HG03457 (cell line): Measurements from ENCODE around the gene ARHGEF18.
"Not testable (repeated sequence)": the region's sequence is repeated elsewhere in the genome, so short reads cannot be mapped to it uniquely, and the experiment has no call there.

Experiments
- ATAC-seq: cut with Tn5 transposase; IDR thresholded peaks from one replicate; pipeline ENCODE4 v1.9.1; 2021; ENCODE audit warnings: moderate number of reproducible peaks; ENCODE audit not compliant: unreplicated experiment

The ARHGEF18 gene

DNA sequence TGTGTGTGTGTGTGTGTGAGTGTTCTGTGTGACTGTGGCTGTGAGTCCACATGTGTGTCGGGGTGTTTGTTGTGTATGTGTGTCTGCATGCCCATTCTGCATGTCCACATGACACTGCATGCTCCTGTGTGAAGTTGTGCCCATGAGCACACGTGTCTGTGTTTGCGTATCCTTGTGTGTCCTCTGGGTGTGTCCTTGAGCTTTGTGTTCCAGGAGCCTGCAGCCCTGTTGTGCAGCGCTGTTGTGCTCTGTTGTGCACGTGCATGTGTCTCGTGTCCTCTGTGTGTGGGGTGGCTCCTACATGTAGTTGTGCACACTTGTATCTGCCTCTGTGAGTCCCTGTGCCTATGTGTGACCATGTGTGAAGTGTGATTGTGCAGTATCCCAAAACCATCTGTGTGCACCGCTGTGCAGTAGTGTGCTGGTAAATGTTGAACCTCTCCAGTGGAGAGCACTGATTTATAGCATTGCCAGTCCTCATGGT lies 2.2 kb upstream of the ARHGEF18 start:
- no peak for ATAC-seq

DNA sequence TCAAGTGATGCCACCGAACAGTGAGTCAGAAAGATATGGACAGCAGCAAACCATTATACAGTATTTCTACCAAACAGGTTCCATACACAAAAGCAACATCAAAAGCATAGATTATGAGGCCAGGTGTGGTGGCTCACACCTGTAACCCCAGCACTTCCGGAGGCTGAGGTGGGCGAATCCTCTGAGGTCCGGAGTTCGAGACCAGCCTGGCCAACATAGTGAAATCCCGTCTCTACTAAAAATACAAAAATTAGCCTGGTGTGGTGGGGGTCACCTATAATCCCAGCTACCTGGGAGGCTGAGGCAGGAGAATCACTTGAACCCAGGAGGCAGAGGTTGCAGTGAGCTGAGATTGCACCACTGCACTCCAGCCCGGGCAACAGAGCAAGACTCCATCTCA lies 1.7 kb upstream of the ARHGEF18 start:
- ATAC-seq = not testable (repeated sequence)

DNA sequence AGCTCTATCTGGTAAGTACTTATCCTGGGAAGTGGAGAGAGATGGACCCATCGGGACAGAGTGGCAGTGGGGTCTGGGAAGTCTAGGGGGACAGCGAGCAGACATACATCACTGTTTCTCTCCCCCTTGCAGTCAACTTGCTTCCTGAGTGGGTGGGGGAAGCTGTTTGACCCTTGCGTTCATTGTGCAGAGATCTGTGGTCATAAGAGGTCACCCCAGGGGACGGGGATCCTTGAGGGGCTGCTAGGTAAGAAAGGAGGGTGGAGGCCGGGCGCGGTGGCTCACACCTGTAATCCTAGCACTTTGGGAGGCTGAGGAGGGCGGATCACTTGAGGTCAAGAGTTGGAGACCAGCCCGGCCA lies 474 bp downstream of the ARHGEF18 start:
- no peak for ATAC-seq

DNA sequence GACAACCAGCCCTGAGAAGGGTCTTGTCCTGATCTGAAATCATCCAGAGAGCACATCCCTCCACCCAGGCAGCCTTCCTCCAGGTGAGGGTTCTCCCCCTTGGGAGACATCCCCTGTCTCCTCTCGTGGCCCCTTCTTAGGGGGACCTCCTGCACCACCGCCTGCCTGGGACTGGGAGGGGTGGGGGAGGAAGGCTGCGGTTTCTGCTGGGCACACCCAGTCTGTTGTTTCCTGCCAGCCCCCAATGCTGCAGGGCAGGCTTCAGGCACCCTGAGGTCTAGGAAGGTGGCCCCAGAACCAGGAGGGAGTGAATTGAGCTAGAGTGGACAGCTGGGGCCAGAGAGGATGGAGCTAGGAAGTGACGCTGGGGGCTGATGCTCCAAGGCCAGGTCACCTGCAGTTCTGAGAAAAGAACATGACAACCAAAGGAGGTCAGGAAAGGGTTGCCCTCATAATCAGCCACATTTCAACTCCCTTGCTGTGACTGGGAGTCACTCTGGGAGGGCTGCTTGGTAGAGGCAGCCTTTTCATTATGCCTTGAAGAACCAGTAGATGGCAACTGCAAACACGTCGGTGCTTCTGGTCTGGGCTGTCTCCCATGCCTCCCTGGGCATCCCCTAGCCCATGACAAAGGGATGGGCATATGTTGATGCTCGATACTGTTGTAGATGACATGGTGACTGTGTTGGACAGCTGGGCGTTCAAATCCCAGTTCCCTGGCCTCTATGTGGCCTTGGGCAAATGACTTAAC lies 1.4 kb downstream of the ARHGEF18 start:
- no peak for ATAC-seq

DNA sequence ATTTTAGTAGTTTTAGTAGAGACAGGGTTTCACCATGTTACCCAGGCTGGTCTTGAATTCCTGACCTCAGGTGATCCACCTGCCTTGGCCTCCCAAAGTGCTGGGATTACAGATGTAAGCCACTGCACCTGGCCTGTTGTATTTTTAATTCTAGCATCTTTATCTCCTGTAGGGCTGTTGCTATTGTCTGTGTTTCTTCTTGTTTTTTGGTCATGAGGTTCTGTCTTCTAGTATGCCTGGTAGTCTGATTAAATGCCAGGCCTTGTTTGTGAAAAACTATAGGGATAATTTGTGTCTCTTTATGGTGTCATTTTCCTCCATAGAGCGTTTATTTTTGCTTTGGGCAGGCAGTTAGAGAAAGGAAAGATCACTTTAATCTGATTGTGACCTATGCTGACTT lies 3.1 kb downstream of the ARHGEF18 start:
- no peak for ATAC-seq

DNA sequence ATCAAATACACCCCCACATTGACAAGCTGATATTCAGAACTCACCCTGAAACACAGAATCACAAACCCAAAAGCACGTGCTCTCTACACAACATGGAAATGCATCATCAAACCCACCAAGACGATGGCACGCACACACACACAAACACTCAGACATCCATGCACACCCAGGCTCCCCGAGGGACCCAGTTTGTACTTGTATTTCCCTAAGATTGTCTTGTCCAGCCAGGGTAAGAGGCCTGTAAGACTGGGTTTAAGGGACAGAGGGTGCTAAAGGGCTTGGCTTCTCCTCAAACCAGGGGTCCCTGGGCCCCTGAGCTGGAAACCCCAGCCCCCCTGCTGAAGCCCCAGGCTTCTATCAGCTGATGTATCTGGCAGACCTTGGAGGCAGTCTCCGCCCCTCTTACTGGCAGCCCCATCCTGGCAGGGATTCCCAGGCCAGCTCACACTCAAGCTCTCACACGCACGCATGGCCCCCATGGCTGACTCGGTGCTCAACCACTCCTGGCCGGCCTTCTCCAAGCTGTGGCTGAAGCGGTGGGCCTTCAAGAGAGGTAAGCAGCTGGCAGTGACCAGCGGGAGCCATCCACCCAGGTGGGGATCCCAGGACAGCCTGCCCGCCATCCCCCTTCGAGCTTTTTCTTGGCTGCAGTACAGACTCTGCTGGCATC lies 6.5 kb downstream of the ARHGEF18 start:
- ATAC-seq = no peak

DNA sequence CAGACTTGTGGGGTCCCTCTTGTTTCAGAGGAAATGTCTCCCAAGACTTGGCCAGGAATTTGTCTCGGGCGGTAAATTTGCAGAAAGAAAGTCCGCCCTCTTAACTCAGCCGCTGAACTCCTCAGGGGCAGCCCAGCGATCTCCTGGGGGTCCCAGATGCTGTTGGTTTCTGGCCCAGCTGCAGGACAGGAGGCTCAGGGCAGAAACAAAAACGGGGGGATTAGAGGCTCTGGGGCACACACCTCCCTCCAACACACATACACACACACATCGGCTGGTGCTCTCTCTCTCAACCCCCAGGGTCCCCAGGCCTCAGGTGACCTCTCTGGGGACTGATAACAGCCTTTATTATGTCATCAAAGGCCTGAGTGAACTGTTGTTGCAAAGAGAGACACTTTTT lies 7.1 kb downstream of the ARHGEF18 start:
- ATAC-seq = no peak

DNA sequence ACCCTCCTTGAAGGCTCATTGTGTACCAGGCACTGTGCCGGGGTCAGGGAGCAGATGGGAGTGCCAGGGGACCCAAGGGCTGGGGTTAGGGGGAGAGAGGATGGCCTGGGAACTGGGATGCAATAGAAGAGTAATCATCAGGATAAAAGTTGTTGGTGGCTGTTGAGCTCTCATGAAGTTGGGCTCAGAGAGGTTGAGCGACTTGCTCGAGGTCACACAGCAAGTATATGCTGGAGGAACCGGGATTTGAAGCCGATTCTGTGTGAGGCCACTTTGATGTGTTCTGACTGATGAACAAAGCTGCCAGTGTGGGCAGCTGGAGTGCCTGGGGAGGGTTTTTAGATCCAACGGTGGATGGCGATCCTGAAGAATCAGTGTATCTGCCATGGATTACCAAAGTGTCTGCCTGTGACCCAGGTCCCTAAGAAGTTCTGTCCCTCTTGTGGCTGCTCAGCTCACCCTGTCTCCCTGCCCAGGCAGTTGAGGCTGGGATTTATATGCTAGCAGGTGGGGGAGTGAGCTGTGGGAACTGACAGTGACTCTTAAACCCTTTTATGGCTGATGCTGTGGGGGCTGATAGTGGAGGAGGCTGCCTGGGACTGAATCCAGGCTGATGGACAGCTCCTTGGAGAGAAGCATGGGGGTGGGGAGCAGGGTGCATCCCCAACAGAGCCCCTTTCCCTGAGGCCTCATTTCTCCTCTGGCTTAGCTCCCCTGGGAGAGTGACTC lies 8.3 kb downstream of the ARHGEF18 start:
- no peak for ATAC-seq

DNA sequence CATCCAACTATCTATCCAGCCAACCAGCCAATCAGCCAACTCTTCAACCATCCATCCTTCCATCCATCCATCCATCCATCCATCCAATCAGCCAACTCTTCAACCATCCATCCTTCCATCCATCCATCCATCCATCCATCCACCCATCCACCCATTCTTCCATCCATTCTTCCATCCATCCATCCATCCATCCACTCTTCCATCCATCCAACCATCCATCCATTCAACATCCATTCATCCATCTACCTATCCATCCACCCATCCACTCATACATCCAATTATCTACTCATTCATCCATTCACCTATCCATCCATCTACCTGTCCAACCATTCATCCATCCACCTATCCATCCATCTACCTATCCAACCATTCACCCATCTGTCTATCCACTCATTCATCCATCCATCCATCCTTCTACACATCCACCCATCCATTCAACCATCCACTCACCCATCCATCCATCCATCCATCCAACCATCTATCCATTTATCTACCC lies 9.4 kb downstream of the ARHGEF18 start:
- no peak for ATAC-seq

DNA sequence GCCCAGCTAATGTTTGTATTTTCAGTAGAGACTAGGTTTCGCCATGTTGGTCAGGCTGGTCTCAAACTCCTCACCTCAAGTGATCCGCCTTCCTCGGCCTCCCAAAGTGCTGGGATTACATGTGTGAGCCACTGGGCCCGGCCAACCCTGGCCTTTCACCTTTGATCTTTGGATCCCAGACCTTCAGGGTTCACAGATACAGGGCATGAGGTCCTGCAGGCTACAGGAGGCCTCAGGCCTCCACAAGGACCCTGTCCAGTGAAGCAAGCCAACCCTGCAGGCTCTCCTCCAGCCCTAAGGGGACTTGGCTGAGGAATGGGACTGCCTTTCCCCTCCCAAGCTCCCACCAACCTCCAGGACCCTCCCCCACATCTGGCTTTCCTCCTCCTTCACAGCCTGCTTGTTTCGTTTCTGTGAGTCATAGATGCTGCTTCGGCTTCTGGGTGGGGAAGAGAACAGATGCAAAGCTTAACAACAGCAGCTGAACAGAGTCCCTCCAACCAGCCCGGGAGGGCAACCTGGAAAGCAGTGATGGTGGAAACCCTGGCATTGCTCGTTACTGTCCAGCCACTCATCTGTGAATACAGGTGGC lies 11.8 kb downstream of the ARHGEF18 start:
- no peak for ATAC-seq

DNA sequence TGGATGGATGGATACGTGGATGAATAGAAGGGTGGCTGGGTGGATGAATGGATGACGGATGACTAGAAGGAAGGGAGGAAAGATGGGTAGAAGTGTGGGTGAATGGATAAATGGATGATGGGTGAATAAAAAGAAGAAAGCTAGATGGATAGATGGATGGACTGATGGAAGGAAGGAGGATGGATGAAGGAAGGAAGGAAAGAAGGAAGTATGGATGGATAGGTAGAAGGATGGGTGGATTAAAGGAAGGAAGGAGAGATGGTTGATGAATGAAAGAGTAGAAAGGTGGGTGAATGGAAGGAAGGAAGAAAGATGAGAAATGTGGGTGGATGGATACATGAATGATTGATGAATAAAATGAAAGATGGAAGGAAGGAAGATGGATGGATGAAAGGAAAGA lies 14.5 kb downstream of the ARHGEF18 start:
- no peak for ATAC-seq

DNA sequence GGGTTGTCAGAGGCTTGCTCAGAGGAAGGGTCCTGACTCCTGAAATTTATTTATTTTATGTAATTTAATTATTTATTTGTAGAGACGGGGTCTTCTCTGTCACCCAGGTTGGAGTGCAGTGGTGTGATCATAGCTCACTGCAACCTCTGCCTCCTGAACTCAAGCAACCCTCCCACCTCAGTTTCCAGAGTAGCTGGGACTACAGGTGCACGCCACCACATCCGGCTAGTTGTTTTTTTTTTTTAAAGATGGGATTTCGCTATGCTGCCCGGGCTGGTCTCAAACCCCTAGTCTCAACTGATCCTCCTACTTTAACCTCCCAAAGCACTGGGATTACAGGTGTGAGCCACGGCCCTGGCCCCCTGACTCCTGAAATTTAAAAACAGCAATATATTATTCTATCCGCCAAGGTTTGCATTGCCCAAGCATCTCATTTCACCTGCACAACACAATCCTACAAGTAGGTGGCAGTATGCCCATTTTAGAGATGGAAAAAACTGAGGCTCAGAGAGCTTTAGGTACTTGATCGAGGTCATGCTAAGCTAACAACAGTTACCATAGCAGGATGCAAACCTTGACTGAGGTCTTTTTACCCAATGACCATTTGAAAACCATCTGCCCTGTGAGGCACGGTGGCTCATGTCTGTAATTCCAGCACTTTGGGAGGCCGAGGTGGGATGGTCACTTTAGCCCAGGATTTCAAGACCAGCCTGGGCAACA lies 18.1 kb downstream of the ARHGEF18 start:
- ATAC-seq = no peak

DNA sequence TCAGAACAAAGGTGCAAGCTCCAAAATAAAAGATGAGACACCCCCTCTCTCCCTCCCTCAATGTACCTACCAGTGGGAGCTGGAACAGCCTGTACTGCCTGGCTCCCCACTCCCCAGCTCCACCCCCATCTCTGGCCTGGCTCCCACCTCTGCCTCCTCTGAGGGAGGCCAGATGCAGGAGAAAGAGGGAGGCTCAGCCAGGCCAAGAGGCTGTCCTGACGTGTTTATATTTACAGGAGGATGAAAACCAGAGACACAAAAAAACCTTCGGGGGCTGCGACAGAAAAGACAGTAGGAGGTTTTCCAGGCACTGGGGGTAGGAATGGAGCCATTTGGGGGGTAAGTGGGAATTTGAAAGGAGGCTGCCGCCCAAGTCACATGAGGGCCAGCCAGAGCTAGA lies 19.7 kb downstream of the ARHGEF18 start:
- ATAC-seq = no peak

DNA sequence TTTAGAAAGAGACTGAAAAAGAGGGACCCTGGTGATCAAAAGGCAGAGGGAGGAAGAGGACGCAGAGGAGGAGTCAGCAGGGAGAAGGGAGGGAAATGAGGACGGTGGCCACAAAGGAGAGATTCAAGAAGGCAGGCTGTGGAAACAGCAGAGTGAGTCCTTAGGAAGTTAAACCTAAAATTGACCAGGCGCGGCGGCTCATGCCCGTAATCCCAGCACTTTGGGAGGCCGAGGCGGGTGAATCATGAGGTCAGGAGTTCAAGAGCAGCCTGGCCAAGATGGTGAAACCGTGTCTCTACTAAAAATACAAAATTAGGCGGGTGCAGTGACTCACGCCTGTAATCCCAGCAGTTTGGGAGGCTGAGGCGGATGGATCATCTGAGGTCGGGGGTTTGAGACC lies 20.1 kb downstream of the ARHGEF18 start:
- not testable (repeated sequence) for ATAC-seq

DNA sequence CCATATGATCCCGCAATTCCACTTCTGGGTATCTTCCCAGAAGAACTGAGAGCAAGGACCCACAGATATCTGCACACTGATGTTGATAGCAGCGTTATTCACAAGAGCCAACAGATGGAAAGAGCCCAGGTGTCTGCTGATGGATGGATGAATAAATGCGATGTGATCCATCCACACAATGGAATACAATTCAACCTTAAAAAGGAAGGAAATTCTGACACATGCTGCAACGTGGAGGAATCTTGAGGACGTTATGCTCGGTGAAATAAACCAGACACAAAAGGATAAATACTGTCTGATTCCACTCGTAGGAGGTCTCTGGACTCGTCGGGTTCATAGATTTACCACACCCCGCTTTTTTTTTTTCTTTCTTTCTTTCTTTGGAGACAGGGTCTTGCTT lies 21.8 kb downstream of the ARHGEF18 start:
- no peak for ATAC-seq

DNA sequence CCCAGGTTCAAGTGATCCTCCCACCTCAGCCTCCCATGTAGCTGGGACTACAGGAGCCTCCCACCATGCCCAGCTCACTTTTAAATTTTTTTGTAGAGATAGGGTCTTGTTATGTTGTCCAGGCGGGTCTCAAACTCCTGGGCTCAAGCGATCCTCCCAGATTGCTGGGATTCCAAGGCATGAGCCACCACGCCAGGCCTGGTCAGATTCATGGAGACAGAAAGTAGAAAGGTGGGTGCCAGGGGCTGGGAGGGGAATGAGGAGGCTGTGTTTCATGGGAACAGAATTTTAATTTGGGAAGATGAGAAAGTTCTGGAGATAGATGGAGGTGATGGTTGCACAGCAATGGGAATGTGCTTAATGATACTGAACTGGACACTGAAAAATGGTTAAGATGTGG lies 22.3 kb downstream of the ARHGEF18 start:
- no peak for ATAC-seq

DNA sequence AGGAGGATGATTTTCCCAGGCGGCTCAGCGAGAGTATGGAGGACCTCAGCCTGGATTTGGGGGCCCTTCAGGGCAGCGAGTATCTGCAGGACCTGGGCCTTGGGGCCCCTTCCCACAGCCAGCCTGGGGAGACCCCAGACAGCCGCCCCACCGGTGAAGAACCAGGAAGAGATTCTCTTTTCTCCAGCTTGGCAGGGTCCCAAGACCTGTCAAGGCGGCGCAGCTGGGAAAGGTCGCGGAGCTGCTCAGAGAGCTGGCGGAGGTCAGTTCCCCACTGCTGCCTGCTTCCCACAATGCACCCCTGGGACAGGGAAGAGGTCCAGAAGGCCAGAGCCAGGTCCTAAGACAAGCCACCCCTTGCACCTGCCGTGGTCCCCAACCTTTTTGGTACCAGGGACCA lies 24.1 kb downstream of the ARHGEF18 start:
- ATAC-seq = no peak

DNA sequence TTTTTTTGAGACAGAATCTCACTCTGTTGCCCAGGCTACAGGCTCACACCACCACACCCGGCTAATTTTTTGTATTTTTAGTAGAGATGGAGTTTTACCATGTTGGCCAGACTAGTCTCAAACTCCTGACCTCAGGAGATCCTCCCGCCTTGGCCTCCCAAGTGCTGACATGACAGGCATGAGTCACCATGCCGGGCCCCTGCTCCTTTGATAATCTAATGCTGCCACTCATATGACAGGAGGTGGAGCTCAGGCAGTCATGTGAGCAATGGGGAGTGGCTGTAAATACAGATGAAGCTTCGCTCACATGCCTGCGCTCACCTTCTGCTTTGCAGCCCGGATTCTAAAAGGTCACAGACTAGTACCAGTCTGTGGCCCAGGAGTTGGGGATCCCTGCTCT lies 25.1 kb downstream of the ARHGEF18 start:
- ATAC-seq = no peak

DNA sequence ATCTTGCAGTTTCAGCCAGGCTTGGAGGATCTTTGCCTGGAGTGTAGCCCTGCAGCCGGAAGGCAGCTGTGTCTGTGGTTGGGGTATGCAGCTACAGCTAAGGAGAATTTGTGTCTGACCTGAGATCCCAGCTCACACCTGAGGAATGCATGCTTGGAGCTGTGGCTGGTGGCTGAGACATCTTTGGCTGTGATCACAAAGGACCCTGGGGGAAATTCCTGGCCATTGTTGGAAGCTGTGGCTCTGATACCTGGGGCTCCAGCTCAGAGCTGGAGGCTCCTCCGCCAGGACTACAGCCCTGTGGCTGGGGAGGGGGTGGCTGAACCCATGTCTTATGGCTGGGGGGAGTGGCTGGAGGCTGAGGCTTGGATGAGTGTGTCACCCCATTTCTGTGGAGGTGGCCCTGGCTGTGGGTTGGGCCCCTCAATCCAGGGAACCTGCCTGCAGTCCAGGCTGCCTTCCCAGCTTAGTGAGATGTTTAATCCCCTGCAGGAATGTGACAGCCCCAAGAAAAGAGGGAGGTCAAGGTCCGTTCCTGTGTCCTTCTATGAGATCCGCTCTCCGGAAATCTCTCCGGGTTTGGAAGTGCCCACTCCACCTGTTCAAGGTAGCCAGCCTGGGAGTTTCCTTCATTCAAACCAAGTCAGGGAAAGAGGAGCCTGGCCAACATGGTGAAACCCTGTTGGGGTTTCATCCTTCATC lies 27.6 kb downstream of the ARHGEF18 start:
- ATAC-seq = no peak

DNA sequence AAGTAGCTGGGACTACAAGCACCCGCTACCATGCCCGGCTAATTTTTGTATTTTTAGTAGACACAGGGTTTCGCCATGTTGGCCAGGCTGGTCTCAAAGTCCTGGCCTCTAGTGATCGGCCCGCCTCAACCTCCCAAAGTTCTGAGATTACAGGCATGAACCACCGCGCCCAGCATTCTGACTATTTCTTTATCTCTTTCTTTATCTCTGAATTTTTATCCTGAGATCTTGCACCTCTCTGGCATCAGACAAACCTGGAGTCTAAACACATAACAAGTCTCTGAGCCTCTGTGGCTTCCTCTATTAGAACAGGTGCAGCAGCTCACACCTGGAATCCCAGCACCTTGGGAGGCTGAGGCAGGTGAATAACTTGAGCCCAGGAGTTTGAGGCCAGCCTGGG lies 28.5 kb downstream of the ARHGEF18 start:
- ATAC-seq = no peak
